MM.1S (cell line): ENCODE measurements around the gene LMF1.
A peak's percentile ranks its signal among the peaks of the same experiment; 100 is the strongest.

Experiments
- DNase-seq: peaks from one replicate; pipeline ENCODE4 v3.0.0-alpha.2; 2015
- H2AFZ ChIP-seq: fragments of 300-600 bp; sonication (generic); 2 replicates; pipeline ENCODE4 v1.6.0; 2016; ENCODE audit warnings: antibody characterized with exemption, low read length
- H3F3A ChIP-seq: fragments of 300-600 bp; sonication (generic); 2 replicates; pipeline ENCODE4 v1.6.1; 2016; ENCODE audit warnings: mild to moderate bottlenecking, antibody characterized with exemption, low read length, moderate library complexity, mixed read lengths; ENCODE audit not compliant: insufficient read depth
- H3K27ac ChIP-seq: fragments of 300-600 bp; sonication (generic); 2 replicates; pipeline ENCODE4 v1.5.1; 2016; ENCODE audit warnings: mild to moderate bottlenecking, low read length
- H3K27me3 ChIP-seq: fragments of 300-600 bp; sonication (generic); replicated peaks from 2 replicates; pipeline ENCODE4 v1.6.0; 2016; ENCODE audit warnings: low read length; ENCODE audit not compliant: insufficient read depth
- H3K36me3 ChIP-seq: fragments of 300-600 bp; sonication (generic); replicated peaks from 2 replicates; pipeline ENCODE4 v1.6.1; 2016; ENCODE audit warnings: mild to moderate bottlenecking, low read length, mixed read lengths; ENCODE audit not compliant: insufficient read depth
- H3K4me1 ChIP-seq: fragments of 300-600 bp; sonication (generic); 2 replicates; pipeline ENCODE4 v1.6.1; 2016; ENCODE audit warnings: low read length, mixed read lengths
- H3K4me2 ChIP-seq: fragments of 300-600 bp; sonication (generic); 2 replicates; pipeline ENCODE4 v1.6.0; 2016; ENCODE audit warnings: low read depth, low read length
- H3K4me3 ChIP-seq: fragments of 300-600 bp; sonication (generic); 2 replicates; pipeline ENCODE4 v1.5.1; 2016; ENCODE audit warnings: low read length, mixed read lengths
- H3K79me2 ChIP-seq: fragments of 300-600 bp; sonication (generic); 2 replicates; pipeline ENCODE4 v1.6.1; 2016; ENCODE audit warnings: mixed run types, low read length, mixed read lengths
- H3K9ac ChIP-seq: fragments of 300-600 bp; sonication (generic); 2 replicates; pipeline ENCODE4 v1.6.1; 2016; ENCODE audit warnings: low read length, mixed read lengths
- H3K9me2 ChIP-seq: fragments of 300-600 bp; sonication (generic); replicated peaks from 2 replicates; pipeline ENCODE4 v1.6.1; 2016; ENCODE audit warnings: mild to moderate bottlenecking, low read length, mixed read lengths; ENCODE audit not compliant: insufficient read depth
- H3K9me3 ChIP-seq: fragments of 300-600 bp; sonication (generic); replicated peaks from 2 replicates; pipeline ENCODE4 v1.6.1; 2016; ENCODE audit warnings: mild to moderate bottlenecking, low read length, mixed read lengths; ENCODE audit not compliant: insufficient read depth
- H4K20me1 ChIP-seq: fragments of 300-600 bp; sonication (generic); 2 replicates; pipeline ENCODE4 v1.6.1; 2016; ENCODE audit warnings: mild to moderate bottlenecking, low read length, moderate library complexity, mixed read lengths; ENCODE audit not compliant: insufficient read depth
- EZH2 ChIP-seq: fragments of 300-600 bp; sonication (generic); optimal IDR thresholded peaks from 2 replicates; pipeline ENCODE3; 2017; ENCODE audit warnings: low read depth, mild to moderate bottlenecking, antibody characterized with exemption, low read length, mixed read lengths
- EZH2phosphoT487 ChIP-seq: fragments of 300-600 bp; sonication (generic); IDR thresholded peaks from 2 replicates; pipeline ENCODE4 v1.6.1; 2018; ENCODE audit warnings: antibody characterized with exemption, low read length
- TF ChIP-seq, protein P1 (sequence below): fragments of 300-600 bp; sonication (generic); IDR thresholded peaks from 2 replicates; pipeline ENCODE4 v1.5.1; 2016; ENCODE audit warnings: antibody characterized with exemption, low read length, mixed read lengths

The LMF1 gene

GRCh38 chr16:1005286-1005685 lies 34.5 kb upstream of the LMF1 start:
- Histone ChIP-seq H3K9me2 (no peaks in the 10 kb centered on the region), H3K79me2 (no peaks in the 10 kb centered on the region), H3K9ac (no peak overlapping the region), H3K36me3 (no peaks in the 10 kb centered on the region), H3K4me3 (no peak overlapping the region), H2AFZ (no peak overlapping the region), H4K20me1 (no peaks in the 10 kb centered on the region), H3K27me3 (peaks cover 95% of the 10 kb centered on the region), H3K27ac (no peak overlapping the region), H3K4me2 (no peak overlapping the region), H3K9me3 (no peaks in the 10 kb centered on the region), H3F3A (no peaks in the 10 kb centered on the region), H3K4me1 (peaks cover 9% of the 10 kb centered on the region; the same call in 1 of the 2 replicates)
- DNase-seq: no peak
- TF ChIP-seq EZH2phosphoT487 (no peak), EZH2 (no peak)
- TF ChIP-seq, protein P1, sequence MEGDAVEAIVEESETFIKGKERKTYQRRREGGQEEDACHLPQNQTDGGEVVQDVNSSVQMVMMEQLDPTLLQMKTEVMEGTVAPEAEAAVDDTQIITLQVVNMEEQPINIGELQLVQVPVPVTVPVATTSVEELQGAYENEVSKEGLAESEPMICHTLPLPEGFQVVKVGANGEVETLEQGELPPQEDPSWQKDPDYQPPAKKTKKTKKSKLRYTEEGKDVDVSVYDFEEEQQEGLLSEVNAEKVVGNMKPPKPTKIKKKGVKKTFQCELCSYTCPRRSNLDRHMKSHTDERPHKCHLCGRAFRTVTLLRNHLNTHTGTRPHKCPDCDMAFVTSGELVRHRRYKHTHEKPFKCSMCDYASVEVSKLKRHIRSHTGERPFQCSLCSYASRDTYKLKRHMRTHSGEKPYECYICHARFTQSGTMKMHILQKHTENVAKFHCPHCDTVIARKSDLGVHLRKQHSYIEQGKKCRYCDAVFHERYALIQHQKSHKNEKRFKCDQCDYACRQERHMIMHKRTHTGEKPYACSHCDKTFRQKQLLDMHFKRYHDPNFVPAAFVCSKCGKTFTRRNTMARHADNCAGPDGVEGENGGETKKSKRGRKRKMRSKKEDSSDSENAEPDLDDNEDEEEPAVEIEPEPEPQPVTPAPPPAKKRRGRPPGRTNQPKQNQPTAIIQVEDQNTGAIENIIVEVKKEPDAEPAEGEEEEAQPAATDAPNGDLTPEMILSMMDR: no peak

DNA sequence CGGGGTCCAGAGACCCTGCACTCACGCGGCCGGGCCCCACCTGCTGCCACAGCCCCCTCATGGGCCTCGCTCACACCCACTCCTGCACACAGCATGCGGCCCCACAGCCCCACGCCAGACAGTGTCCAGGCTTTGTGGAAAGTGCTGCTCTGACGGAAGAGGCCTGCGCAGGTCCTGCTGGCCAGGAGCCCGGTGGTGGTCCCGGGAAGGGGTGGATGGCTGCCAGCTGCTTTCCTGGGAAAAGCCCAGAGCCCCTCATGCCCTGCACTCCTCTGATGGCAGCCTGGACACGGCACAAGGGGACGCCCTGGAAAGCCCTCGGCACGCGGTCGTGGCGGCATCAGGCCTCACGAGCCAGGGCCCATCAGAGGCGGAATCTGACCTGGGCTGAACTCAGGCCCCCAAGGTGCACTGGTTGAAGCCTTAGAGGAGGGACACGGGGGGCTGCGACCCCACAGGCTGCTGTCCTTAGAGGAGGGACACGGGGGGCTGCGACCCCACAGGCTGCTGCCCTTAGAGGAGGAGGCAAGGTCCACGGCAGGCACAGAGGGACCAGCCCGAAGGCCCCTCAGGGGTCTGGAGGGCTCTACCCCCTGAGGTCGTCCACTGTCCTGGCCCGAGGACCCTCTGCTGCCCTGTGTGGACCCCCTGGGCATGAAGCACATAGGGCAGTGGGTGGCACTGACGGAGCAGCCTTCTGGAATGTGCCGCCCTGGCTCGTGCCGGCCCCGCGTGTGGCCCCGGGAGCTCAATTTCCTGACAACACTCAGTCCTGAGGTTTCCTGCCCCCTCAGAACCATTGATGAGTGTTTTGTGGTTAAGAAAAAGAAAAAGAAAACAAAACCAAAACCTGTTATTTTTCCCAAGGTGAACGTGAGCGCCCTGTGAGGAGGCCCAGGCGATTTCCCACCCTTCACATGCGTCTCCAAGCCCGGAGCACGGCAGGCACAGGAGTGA lies 32.9 kb upstream of the LMF1 start:
- Histone ChIP-seq H3K27me3 (peaks cover 95% of the 10 kb centered on the region), H3K27ac (no peak overlapping the region), H3K9me3 (no peaks in the 10 kb centered on the region), H3K9me2 (no peaks in the 10 kb centered on the region), H3K4me2 (peak overlapping the region; percentile 71), H2AFZ (no peak overlapping the region), H3K4me3 (peak overlapping the region; percentile 9; the same call in 1 of the 2 replicates), H3K4me1 (peaks cover 9% of the 10 kb centered on the region; the same call in 1 of the 2 replicates), H3K36me3 (no peaks in the 10 kb centered on the region), H3K9ac (no peak overlapping the region), H3F3A (no peaks in the 10 kb centered on the region), H3K79me2 (no peaks in the 10 kb centered on the region), H4K20me1 (no peaks in the 10 kb centered on the region)
- peak; percentile 39 for DNase-seq
- no peak for TF ChIP-seq EZH2phosphoT487

DNA sequence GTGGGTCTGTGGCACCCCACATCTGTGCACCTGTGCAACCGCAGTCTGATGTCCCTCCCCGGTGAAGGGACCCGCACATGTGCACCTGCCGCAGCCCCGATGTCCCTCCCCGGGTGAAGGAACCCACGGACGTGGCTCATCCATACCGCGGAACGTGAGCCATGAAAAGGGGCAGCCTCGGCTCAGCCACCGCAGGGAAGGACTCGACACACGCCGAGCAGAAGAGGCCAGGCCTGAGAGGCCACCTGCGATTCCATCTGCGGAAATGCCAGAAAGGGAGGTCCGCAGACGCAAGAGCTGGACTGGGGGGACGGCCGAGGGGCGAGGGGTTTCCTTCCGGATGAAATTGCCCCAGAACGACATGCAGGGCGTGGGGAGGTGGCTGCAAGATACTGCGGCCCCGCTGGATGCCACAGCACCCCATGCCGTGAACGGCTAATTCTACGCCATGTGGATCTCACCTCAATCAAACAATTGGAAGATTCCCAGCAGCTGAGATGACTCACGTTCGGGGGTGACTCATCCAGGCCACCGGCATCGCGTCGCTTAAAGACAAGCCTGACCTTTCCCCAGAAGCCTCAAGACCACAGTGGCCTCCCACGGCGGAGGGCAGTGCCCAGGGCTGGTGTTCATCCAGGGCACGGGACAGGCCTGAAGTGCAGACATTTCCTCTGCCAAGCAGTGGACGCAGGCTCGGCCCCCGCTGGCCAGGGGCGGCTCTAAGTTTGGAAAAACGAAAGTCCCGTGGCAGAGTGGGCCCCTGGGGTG lies 31.8 kb upstream of the LMF1 start:
- TF ChIP-seq, protein P1: no peak
- TF ChIP-seq EZH2phosphoT487 (no peak), EZH2 (no peak)
- Histone ChIP-seq H3K9me2 (no peaks in the 10 kb centered on the region), H3K36me3 (no peaks in the 10 kb centered on the region), H3K79me2 (no peaks in the 10 kb centered on the region), H3K27ac (no peak overlapping the region), H2AFZ (no peak overlapping the region), H3K9me3 (no peaks in the 10 kb centered on the region), H3F3A (no peaks in the 10 kb centered on the region), H3K4me3 (no peak overlapping the region), H3K4me1 (peaks cover 9% of the 10 kb centered on the region; the same call in 1 of the 2 replicates), H3K27me3 (peaks cover 95% of the 10 kb centered on the region), H3K4me2 (0 out of 2 replicates have a peak overlapping the region, but pooled peaks have one; percentile 9), H3K9ac (no peak overlapping the region), H4K20me1 (no peaks in the 10 kb centered on the region)
- no peak for DNase-seq
